Breast epithelium (tissue), 4 donors: ENCODE data around the gene STX3. TPM values are rescaled to one million over a fixed set of nuclear protein-coding genes. Genes with fewer than 3 reads are reported as not detected.
"Not testable (repeated sequence)": the region's sequence is repeated elsewhere in the genome, so short reads cannot be mapped to it uniquely, and the experiment has no call there.

Experiments
- DNase-seq, 2 donors: peaks; one replicate each; pipeline ENCODE4 v3.0.0-alpha.2; 2019; ENCODE audit warnings: low spot score in 2 of 2
- H3K27ac ChIP-seq, 2 donors: fragments of 200-600 bp; sonication (generic) in 1 of 2; one replicate each; pipeline ENCODE4 v1.5.1; 2016 to 2019; ENCODE audit warnings: mild to moderate bottlenecking in 1 of 2
- H3K27me3 ChIP-seq, 2 donors: fragments of 200-600 bp; sonication (generic) in 1 of 2; one replicate each; pipeline versions ENCODE4 v1.5.1 to v1.6.0; 2017 to 2019; ENCODE audit warnings: control low read depth in 1 of 2, mild to moderate bottlenecking in 1 of 2
- H3K36me3 ChIP-seq: fragments of 200-600 bp; one replicate; pipeline ENCODE4 v1.5.1; 2019
- H3K4me1 ChIP-seq, 2 donors: fragments of 200-600 bp; sonication (generic); one replicate each; pipeline ENCODE4 v1.5.1; 2016 to 2019; ENCODE audit warnings: control low read depth in 1 of 2
- H3K4me3 ChIP-seq, 3 donors: fragments of 200-600 bp; sonication (generic); 1 replicate in 2 of 3; 2 replicates in 1 of 3; pipeline ENCODE4 v1.5.1; 2016 to 2019; ENCODE audit warnings: mild to moderate bottlenecking in 3 of 3, moderate library complexity in 2 of 3
- H3K9me3 ChIP-seq, 2 donors: fragments of 200-600 bp; sonication (generic) in 1 of 2; one replicate each; pipeline ENCODE4 v1.5.1; 2016 to 2019; ENCODE audit warnings: control low read depth in 1 of 2
- CTCF ChIP-seq, 3 donors: fragments of 450-650 bp; IDR thresholded peaks; one replicate each; pipeline ENCODE4 v1.5.1; 2016 to 2017; ENCODE audit warnings: antibody characterized with exemption in 3 of 3, mild to moderate bottlenecking in 3 of 3, moderate library complexity in 3 of 3
- POLR2A ChIP-seq: fragments of 450-650 bp; IDR thresholded peaks from one replicate; pipeline ENCODE4 v1.6.1; 2016; ENCODE audit warnings: antibody characterized with exemption, mild to moderate bottlenecking, moderate library complexity
- POLR2AphosphoS5 ChIP-seq, 3 donors: sonication (generic); formaldehyde crosslinking; IDR thresholded peaks; one replicate each; pipeline ENCODE4 v1.6.1; 2017; ENCODE audit warnings: antibody characterized with exemption in 3 of 3
- intact Hi-C: fragments of 100-400 bp; cut with DNase I; formaldehyde crosslinking; loops from one replicate; pipeline ENCODE4 v1.15.1; 2023; ENCODE audit warnings: low total_unique reads
- total RNA-seq, 3 donors: library from RNA; depleted of rRNA; stranded (reverse); fragments of >200 nt; gene quantifications; one replicate each; pipeline ENCODE4 v1.1.0, GENCODE V29; 2016

Gene STX3
- total RNA-seq, 3 donors from 2014 or later = 32.2 to 58.8 (median 53.7) TPM

GRCh38 chr11:59842316-59842715 lies 87.1 kb downstream of the STX3 start:
- no peak for TF ChIP-seq POLR2AphosphoS5 (IDR thresholded peaks at IDR 0.05)
- TF ChIP-seq CTCF (IDR thresholded peaks at IDR 0.05) = no peak
- TF ChIP-seq POLR2A = no peak
- no peak overlapping the region for H3K27ac ChIP-seq
- H3K27me3 ChIP-seq = no peaks in the 10 kb centered on the region
- no peaks in the 10 kb centered on the region for H3K9me3 ChIP-seq
- intact Hi-C loops = no loop called here
- H3K36me3 ChIP-seq = no peaks in the 10 kb centered on the region
- DNase-seq = no peak
- no peaks in the 10 kb centered on the region for H3K4me1 ChIP-seq
- H3K4me3 ChIP-seq = no peak overlapping the region

GRCh38 chr11:59845399-59845798 lies 90.2 kb downstream of the STX3 start, which contains the start of gene CBLIF:
CBLIF (minus strand) TSS chr11:59845499; CDS start chr11:59845453, 46 bp downstream.
- H3K9me3 ChIP-seq = no peaks in the 10 kb centered on the region
- H3K36me3 ChIP-seq = no peaks in the 10 kb centered on the region
- no peak within 1 kb of the TSS for H3K4me3 ChIP-seq
- intact Hi-C loops = no loop called here
- H3K4me1 ChIP-seq = no peaks in the 10 kb centered on the region
- DNase-seq = no peak
- TF ChIP-seq POLR2A = no peak
- no peak for TF ChIP-seq CTCF (IDR thresholded peaks at IDR 0.05)
- TF ChIP-seq POLR2AphosphoS5 (IDR thresholded peaks at IDR 0.05) = no peak
- H3K27ac ChIP-seq = no peak within 1 kb of the TSS
- H3K27me3 ChIP-seq = no peaks in the 10 kb centered on the region

GRCh38 chr11:59846556-59846955 lies 91.4 kb downstream of the STX3 start:
- TF ChIP-seq POLR2AphosphoS5 (IDR thresholded peaks at IDR 0.05) (no peak), CTCF (IDR thresholded peaks at IDR 0.05) (no peak), POLR2A (no peak)
- Histone ChIP-seq H3K4me1 (no peaks in the 10 kb centered on the region), H3K9me3 (no peaks in the 10 kb centered on the region), H3K27ac (no peak overlapping the region), H3K36me3 (no peaks in the 10 kb centered on the region), H3K27me3 (no peaks in the 10 kb centered on the region), H3K4me3 (no peak overlapping the region)
- intact Hi-C loops = no loop called here
- DNase-seq = no peak

- intact Hi-C loops = no loop called here
- no peaks in the 10 kb centered on the region for H3K36me3 ChIP-seq
- no peak overlapping the region for H3K27ac ChIP-seq
- no peaks in the 10 kb centered on the region for H3K27me3 ChIP-seq
- no peak for DNase-seq
- H3K4me1 ChIP-seq = no peaks in the 10 kb centered on the region
- no peaks in the 10 kb centered on the region for H3K9me3 ChIP-seq
- no peak for TF ChIP-seq CTCF (IDR thresholded peaks at IDR 0.05)
- no peak overlapping the region for H3K4me3 ChIP-seq
Measured at GRCh38 chr11:59847626-59848025, 92.5 kb downstream of the STX3 start.

- H3K4me1 ChIP-seq, H3K36me3 ChIP-seq, H3K9me3 ChIP-seq, DNase-seq, H3K4me3 ChIP-seq, intact Hi-C loops, H3K27ac ChIP-seq, H3K27me3 ChIP-seq: not testable (repeated sequence)
Measured at GRCh38 chr11:59848439-59848838, 93.3 kb downstream of the STX3 start.

GRCh38 chr11:59849129-59849528 lies 94.0 kb downstream of the STX3 start:
- H3K4me3 ChIP-seq = no peak overlapping the region
- no peak for DNase-seq
- H3K9me3 ChIP-seq = no peaks in the 10 kb centered on the region
- intact Hi-C loops = no loop called here
- H3K27me3 ChIP-seq = no peaks in the 10 kb centered on the region
- no peak for TF ChIP-seq CTCF (IDR thresholded peaks at IDR 0.05)
- no peak for TF ChIP-seq POLR2A
- TF ChIP-seq POLR2AphosphoS5 (IDR thresholded peaks at IDR 0.05) = no peak
- peak overlapping the region in 1 of 2 donors; percentile 7 for H3K27ac ChIP-seq
- H3K36me3 ChIP-seq = no peaks in the 10 kb centered on the region
- no peaks in the 10 kb centered on the region for H3K4me1 ChIP-seq

GRCh38 chr11:59849551-59849950 lies 94.4 kb downstream of the STX3 start:
- H3K27me3 ChIP-seq, DNase-seq, H3K9me3 ChIP-seq, H3K4me1 ChIP-seq, H3K36me3 ChIP-seq, intact Hi-C loops, H3K4me3 ChIP-seq: not testable (repeated sequence)
- H3K27ac ChIP-seq = peak overlapping the region in 1 of 2 donors; percentile 7

GRCh38 chr11:59851416-59851815 lies 96.2 kb downstream of the STX3 start:
- H3K4me1 ChIP-seq, H3K36me3 ChIP-seq, DNase-seq, H3K27ac ChIP-seq, H3K4me3 ChIP-seq, H3K27me3 ChIP-seq, H3K9me3 ChIP-seq: not testable (repeated sequence)
- intact Hi-C loops = loop anchor here (10.0 kb wide), 1 partner anchor 473 kb away; the partner anchor contains the start of gene MS4A6E
